Measurements from ENCODE around the gene ATP5MC2.

Gene ATP5MC2

GRCh38 chr12:53712059-53712643 is 36.3 kb upstream of the ATP5MC2 start:
- H3K9ac ChIP-seq (ENCODE audit: insufficient read length): no peak overlapping the region
- TF ChIP-seq POLR2AphosphoS5 (IDR thresholded peaks at IDR 0.05; ENCODE audit: borderline replicate concordance, low read depth, low read length): no peak
- TF ChIP-seq FOXP2 (optimal IDR thresholded peaks at IDR 0.05; ENCODE audit: control extremely low read depth, extremely low read length, insufficient read depth): no peak
- TF ChIP-seq EZH2 (IDR thresholded peaks at IDR 0.05): no peak
- no peaks in the 10 kb centered on the region for H3K9me3 ChIP-seq (ENCODE audit: low read depth, low read length)
- no peak for DNase-seq (ENCODE audit: low read depth, low spot score)
- no peak overlapping the region for H3K4me3 ChIP-seq
- H3K27ac ChIP-seq: no peak overlapping the region
- no peaks in the 10 kb centered on the region for H3K36me3 ChIP-seq (ENCODE audit: insufficient read depth, low read length)

GRCh38 chr12:53710091-53710490 is 34.2 kb upstream of the ATP5MC2 start:
- no peaks in the 10 kb centered on the region for H3K9me3 ChIP-seq (ENCODE audit: low read depth, low read length)
- no peak overlapping the region for H3K4me3 ChIP-seq
- no peak for DNase-seq (ENCODE audit: low read depth, low spot score)
- TF ChIP-seq POLR2AphosphoS5 (IDR thresholded peaks at IDR 0.05; ENCODE audit: borderline replicate concordance, low read depth, low read length): no peak
- no peak for TF ChIP-seq EZH2 (IDR thresholded peaks at IDR 0.05)
- no peak for TF ChIP-seq FOXP2 (optimal IDR thresholded peaks at IDR 0.05; ENCODE audit: control extremely low read depth, extremely low read length, insufficient read depth)
- no peak overlapping the region for H3K9ac ChIP-seq (ENCODE audit: insufficient read length)
- no peak overlapping the region for H3K27ac ChIP-seq
- no peaks in the 10 kb centered on the region for H3K36me3 ChIP-seq (ENCODE audit: insufficient read depth, low read length)

- no peaks in the 10 kb centered on the region for H3K9me3 ChIP-seq (ENCODE audit: low read depth, low read length)
- no peaks in the 10 kb centered on the region for H3K36me3 ChIP-seq (ENCODE audit: insufficient read depth, low read length)
- no peak overlapping the region for H3K4me3 ChIP-seq
- TF ChIP-seq POLR2AphosphoS5 (IDR thresholded peaks at IDR 0.05; ENCODE audit: borderline replicate concordance, low read depth, low read length) (no peak), EZH2 (IDR thresholded peaks at IDR 0.05) (no peak), FOXP2 (optimal IDR thresholded peaks at IDR 0.05; ENCODE audit: control extremely low read depth, extremely low read length, insufficient read depth) (no peak)
- no peak overlapping the region for H3K27ac ChIP-seq
- H3K9ac ChIP-seq (ENCODE audit: insufficient read length): no peak overlapping the region
- DNase-seq (ENCODE audit: low read depth, low spot score): no peak
Measured at GRCh38 chr12:53709671-53710070, 33.8 kb upstream of the ATP5MC2 start.

- no peak overlapping the region for H3K9ac ChIP-seq (ENCODE audit: insufficient read length)
- no peaks in the 10 kb centered on the region for H3K36me3 ChIP-seq (ENCODE audit: insufficient read depth, low read length)
- H3K9me3 ChIP-seq (ENCODE audit: low read depth, low read length): no peaks in the 10 kb centered on the region
- H3K4me3 ChIP-seq: no peak overlapping the region
- no peak overlapping the region for H3K27ac ChIP-seq
- DNase-seq (ENCODE audit: low read depth, low spot score): no peak
- TF ChIP-seq EZH2 (IDR thresholded peaks at IDR 0.05) (no peak), POLR2AphosphoS5 (IDR thresholded peaks at IDR 0.05; ENCODE audit: borderline replicate concordance, low read depth, low read length) (no peak), FOXP2 (optimal IDR thresholded peaks at IDR 0.05; ENCODE audit: control extremely low read depth, extremely low read length, insufficient read depth) (no peak)
Measured at GRCh38 chr12:53706080-53706479, 30.2 kb upstream of the ATP5MC2 start.

- no peak for DNase-seq (ENCODE audit: low read depth, low spot score)
- H3K9ac ChIP-seq (ENCODE audit: insufficient read length): no peak overlapping the region
- no peaks in the 10 kb centered on the region for H3K9me3 ChIP-seq (ENCODE audit: low read depth, low read length)
- H3K27ac ChIP-seq: no peak overlapping the region
- H3K36me3 ChIP-seq (ENCODE audit: insufficient read depth, low read length): no peaks in the 10 kb centered on the region
- no peak for TF ChIP-seq POLR2AphosphoS5 (IDR thresholded peaks at IDR 0.05; ENCODE audit: borderline replicate concordance, low read depth, low read length)
- no peak for TF ChIP-seq FOXP2 (optimal IDR thresholded peaks at IDR 0.05; ENCODE audit: control extremely low read depth, extremely low read length, insufficient read depth)
- no peak for TF ChIP-seq EZH2 (IDR thresholded peaks at IDR 0.05)
- H3K4me3 ChIP-seq: no peak overlapping the region
Measured at GRCh38 chr12:53703756-53704155, 27.9 kb upstream of the ATP5MC2 start.

GRCh38 chr12:53701518-53702264 is 25.8 kb upstream of the ATP5MC2 start:
- peak; percentile 22 for DNase-seq (ENCODE audit: low read depth, low spot score)
- H3K9me3 ChIP-seq (ENCODE audit: low read depth, low read length): no peaks in the 10 kb centered on the region
- H3K36me3 ChIP-seq (ENCODE audit: insufficient read depth, low read length): no peaks in the 10 kb centered on the region
- H3K9ac ChIP-seq (ENCODE audit: insufficient read length): no peak overlapping the region
- H3K4me3 ChIP-seq: no peak overlapping the region
- H3K27ac ChIP-seq: no peak overlapping the region
- no peak for TF ChIP-seq EZH2 (IDR thresholded peaks at IDR 0.05)
- TF ChIP-seq POLR2AphosphoS5 (IDR thresholded peaks at IDR 0.05; ENCODE audit: borderline replicate concordance, low read depth, low read length): no peak
- no peak for TF ChIP-seq FOXP2 (optimal IDR thresholded peaks at IDR 0.05; ENCODE audit: control extremely low read depth, extremely low read length, insufficient read depth)

- no peak overlapping the region for H3K9ac ChIP-seq (ENCODE audit: insufficient read length)
- no peak overlapping the region for H3K4me3 ChIP-seq
- H3K9me3 ChIP-seq (ENCODE audit: low read depth, low read length): no peaks in the 10 kb centered on the region
- H3K36me3 ChIP-seq (ENCODE audit: insufficient read depth, low read length): no peaks in the 10 kb centered on the region
- no peak overlapping the region for H3K27ac ChIP-seq
- DNase-seq (ENCODE audit: low read depth, low spot score): no peak
- TF ChIP-seq FOXP2 (optimal IDR thresholded peaks at IDR 0.05; ENCODE audit: control extremely low read depth, extremely low read length, insufficient read depth) (no peak), POLR2AphosphoS5 (IDR thresholded peaks at IDR 0.05; ENCODE audit: borderline replicate concordance, low read depth, low read length) (no peak), EZH2 (IDR thresholded peaks at IDR 0.05) (no peak)
Measured at GRCh38 chr12:53700567-53700966, 24.7 kb upstream of the ATP5MC2 start.

- Histone ChIP-seq H3K4me3 (no peak overlapping the region), H3K27ac (no peak overlapping the region), H3K9ac (ENCODE audit: insufficient read length) (no peak overlapping the region), H3K36me3 (ENCODE audit: insufficient read depth, low read length) (no peaks in the 10 kb centered on the region), H3K9me3 (ENCODE audit: low read depth, low read length) (no peaks in the 10 kb centered on the region)
- DNase-seq (ENCODE audit: low read depth, low spot score): no peak
- TF ChIP-seq POLR2AphosphoS5 (IDR thresholded peaks at IDR 0.05; ENCODE audit: borderline replicate concordance, low read depth, low read length): no peak
- no peak for TF ChIP-seq EZH2 (IDR thresholded peaks at IDR 0.05)
- no peak for TF ChIP-seq FOXP2 (optimal IDR thresholded peaks at IDR 0.05; ENCODE audit: control extremely low read depth, extremely low read length, insufficient read depth)
Measured at GRCh38 chr12:53699678-53700025, 23.8 kb upstream of the ATP5MC2 start.
